GM21526 (cell line): ENCODE data around the gene ALX1.

Experiments used
- ATAC-seq: cut with Tn5 transposase; IDR thresholded peaks from one replicate; pipeline ENCODE4 v1.9.1; 2021; ENCODE audit warnings: moderate library complexity; ENCODE audit not compliant: unreplicated experiment, low FRiP score

Gene ALX1

DNA sequence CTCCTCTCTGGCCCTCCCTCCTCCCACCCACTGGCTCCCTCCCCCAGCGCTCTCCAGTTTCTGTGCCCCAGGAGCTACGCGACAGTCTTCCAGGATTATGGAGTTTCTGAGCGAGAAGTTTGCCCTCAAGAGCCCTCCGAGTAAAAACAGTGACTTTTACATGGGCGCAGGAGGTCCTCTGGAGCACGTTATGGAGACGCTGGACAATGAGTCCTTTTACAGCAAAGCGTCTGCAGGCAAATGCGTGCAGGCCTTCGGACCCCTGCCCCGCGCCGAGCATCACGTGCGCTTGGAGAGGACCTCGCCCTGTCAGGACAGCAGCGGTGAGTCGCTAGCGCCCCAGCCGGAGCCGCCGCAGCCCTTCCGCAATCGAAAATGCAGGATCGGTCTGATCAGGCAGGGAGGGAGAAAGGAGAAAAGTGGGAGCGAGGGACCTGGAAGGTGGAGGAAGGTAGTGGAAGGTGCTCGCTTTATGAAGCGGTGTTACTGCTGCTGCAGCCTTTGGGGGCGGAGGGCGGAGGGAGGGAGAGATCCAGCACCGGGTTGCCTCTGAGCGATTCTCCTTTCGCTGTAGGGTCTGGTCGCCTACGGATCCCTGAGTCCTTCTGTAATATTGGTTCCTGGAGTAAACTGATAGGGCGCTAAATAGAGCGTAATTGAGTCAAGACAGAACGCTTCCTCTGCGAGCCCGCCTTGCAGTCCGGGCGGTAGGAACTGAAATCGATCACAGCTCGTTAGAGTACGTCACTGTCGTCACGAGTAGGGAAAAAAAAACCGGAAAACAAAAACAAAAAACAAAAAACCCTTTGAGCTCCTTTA lies at the start of gene ALX1:
Gene ALX1 (plus strand): TSS at position 56 of the 819 bp plus-strand sequence. CDS start 42 bp downstream, at position 98.
- no peak for ATAC-seq

DNA sequence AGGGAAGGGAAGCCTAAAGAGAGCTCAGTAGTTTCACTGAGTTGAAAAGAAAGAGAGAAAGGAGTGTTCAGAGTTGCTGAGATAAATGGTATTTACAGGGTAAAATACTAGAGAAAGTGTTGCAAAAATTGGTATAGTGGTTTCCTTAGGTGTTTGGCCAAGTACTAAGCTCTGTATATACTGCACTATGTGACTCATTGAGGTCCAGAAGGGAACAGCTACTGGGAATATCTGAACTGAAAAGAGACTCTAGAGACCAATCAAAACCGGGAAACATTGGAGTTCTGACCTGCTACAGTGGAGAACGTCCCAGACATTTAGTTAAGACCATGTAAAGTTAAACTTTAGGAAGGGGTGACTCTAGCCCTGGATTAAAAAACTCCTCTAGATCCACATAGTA lies 42.7 kb upstream of the ALX1 start:
- no peak for ATAC-seq

- no peak for ATAC-seq
These were observed 35.5 kb upstream of the ALX1 start for GRCh38 chr12:85244561-85244960.

- ATAC-seq, result no peak
These were observed 26.2 kb upstream of the ALX1 start for GRCh38 chr12:85253853-85254252.

DNA sequence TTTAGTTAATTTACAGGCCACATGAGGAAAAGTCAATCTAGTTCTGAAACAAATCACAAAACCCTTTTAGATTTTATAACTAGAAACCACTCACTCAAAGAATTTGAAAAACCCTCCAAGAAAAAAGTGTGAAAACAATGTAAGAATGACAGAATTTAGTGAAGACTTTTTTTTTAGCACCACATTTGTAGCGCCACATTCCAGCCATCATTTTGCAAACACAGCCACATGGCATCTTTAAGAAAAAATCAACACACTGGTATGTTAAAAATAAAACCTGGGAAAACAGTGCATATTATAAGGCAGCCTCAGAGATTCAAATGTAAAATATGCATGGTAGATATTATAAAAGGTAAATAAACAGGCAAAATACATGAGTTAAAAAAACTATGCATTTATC lies 22.3 kb upstream of the ALX1 start:
- no peak for ATAC-seq

GRCh38 chr12:85260447-85260846 lies 19.6 kb upstream of the ALX1 start:
- no peak for ATAC-seq

- ATAC-seq, result no peak
These were observed 19.1 kb upstream of the ALX1 start for GRCh38 chr12:85260896-85261295.

DNA sequence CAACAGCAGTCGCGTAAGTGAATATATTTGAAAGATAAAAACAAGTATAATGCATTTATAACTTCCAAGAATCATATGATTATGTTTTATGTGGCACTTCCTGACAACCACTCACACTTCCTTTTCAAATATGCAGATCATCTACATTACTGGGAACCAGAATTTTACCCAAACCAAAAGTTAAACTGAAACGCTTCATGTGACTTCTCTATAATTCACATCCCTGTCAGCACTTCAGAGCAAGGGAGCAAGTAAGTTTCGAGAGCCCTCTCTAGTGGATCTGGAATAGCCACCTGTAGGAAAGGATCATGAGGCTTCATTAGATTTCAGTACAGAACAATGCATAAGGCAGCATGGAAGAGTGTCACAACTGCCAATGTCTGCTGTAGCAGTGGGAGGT lies 13.7 kb upstream of the ALX1 start:
- no peak for ATAC-seq

DNA sequence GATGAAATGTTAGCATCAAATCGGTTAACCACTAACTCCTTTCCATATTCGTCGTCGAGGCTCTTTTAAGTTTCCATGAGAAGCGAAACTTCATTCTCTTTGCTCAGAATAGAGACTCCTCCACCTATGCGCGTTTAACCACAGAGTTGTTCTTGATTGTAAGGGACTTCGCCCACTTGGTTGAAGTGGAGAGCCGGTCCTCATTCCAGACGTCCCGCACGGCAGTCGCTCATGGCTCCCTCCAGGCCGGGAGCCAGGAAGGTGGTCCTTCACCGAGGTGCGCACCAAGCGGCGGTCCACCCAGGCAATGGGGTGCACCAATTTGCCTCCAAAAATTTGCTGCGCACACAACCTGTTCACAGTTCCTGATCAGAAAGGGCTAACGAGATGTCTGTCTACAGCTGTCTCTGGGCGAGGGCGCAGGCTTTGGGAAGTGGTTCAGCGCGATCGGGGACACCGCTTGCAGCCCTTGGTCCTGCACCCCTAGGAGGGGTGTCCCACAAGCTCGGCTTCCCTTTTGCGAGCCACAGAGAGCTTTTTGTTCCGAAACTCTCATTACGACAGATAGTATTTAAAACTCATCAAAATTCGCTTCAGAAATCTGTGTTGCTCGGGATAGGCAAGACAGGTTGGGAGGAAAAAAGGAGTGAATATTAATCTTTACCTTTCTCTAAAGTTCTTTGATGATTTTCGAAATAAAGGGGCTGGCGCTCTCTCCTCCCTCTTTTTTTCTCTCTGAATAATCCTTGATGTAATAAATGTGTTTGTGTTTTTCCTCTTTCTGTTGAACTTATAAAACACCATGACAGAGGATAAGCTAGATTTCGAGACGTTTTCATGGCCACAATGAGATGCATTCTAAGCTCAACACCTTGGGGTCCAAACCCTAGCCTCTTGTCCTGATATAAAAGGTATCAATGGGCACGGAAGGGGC lies 6.4 kb upstream of the ALX1 start:
- no peak for ATAC-seq

DNA sequence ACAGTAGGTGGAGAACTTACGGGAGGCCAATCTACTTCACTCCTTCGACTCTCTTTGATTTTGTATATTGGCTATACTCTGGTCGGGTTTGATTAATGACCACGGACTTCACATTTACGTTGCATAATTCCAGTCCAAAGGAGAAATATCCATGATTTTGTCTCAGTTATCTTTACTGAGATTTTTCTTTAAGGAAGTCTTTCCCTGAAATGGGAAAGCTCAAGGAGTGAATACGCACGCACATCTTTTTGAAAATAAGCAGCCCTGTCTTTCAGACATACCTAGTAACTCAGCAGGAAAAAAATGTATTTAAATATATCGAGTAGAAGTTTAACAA lies 5.7 kb upstream of the ALX1 start:
- ATAC-seq, result no peak

GRCh38 chr12:85275374-85275773 lies 4.6 kb upstream of the ALX1 start:
- no peak for ATAC-seq

DNA sequence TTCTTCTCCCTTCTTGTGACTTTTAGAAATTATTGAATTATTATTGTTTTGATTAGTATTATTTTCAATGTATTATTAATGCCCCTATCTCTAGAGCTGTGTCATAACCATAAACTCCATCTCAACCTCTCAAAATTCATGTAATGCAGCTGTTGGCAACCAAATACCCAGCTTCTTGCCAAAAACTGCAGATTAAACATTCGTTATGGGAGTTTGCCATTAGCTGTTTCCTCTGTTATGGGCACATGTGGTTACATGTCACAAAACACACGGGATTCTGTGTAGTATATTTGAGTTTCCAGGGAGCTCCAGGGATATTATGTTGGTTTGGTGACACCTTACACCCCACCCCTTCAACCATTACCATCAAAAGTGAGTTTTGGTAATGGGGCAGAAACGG lies 2.8 kb upstream of the ALX1 start:
- ATAC-seq, result no peak

GRCh38 chr12:85277900-85278597 lies 2.0 kb upstream of the ALX1 start:
- no peak for ATAC-seq

GRCh38 chr12:85278598-85279448 lies 1.2 kb upstream of the ALX1 start:
- ATAC-seq, result no peak

DNA sequence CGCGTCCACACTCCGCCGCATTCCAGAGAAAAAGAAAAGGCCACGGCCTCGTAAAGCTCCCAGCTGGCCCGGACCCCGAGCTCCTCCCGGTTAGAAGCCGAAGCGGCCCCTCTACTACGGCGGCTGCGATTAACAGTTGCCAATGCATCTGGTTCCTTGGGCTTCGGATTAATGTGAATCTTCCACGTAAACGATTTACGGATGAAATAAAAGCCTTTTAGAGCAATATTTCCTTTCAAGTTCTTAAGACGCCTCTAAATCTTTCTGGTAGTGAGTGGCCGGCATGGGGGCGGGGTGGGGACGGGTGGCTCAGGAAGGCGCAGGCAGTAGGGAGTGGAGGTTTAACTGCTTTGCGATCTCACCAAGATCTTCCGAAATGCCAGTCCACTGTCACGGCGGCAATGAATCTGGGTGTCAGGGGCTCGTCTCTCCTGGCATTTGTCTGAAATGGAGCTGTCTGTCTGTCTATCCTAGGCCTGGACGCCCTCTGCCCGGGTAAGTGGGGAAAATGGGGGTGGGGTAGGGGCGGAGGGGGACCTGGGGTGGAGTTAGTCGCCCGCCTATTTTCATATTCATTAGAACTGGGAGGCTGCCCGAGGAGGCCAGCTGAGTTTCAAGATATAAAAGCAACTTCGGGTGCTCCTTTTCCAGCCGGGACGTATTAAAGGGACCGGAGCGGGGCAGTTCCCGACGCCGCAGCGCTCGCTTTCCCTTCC lies 413 bp upstream of the ALX1 start:
- no peak for ATAC-seq

DNA sequence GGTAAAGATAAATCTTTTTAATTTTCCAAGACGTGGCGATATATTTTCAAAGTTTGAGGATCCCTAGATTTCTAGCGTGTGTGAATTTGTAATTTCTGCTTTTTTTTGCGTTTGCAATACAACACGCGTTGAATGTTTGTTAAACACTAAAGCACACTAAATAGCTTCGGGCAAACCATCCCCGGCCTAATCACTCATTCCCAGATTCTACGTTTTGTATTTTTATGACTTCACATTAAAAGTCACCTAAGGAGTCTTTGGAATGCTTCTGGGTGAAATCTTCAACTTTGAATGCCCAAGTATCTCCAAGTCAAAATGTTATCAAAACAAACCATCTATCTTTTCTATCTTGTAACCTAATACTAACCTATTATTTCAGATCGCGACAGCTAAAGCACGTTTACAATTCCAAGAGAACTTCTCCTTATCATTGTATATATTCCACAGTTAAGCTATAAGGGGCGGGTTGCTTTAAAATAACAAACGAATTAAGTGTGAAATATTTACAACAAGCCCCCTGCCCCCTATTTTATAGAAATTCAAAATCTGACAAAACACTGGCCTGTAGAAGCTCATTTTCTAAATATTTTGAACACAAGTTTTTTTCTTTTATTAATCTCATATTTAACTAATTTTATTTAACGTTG lies 1.1 kb downstream of the ALX1 start:
- no peak for ATAC-seq

DNA sequence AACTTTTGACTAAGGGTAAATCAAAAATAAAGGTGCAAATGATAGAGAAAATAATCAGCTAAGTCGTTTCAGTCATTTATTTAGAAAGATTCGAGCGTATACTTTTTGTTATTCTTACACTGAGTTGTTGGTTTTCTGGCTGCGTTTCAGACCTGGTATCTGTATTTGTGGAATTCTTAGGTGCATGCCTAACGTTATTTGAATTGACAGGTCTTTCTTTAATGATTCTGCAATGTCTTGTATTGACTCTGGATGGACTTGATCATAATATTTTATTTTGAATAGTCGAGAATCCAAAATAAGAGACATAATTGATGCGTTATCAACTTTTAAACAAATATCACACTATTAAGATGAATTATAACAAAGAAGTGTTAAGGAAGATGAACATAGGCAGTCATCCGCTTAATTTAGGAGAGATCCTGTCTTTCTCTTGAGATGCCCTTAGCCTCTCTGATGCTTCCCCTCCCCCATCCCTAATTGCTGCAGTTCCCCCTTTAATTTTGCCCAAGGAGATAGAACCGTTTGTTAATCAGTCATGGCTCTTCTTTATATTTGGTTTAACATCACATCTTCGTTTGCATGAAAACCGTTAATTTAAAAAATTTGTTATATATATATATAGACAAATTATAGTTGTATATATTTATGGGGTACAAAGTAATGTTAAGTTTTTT lies 1.8 kb downstream of the ALX1 start:
- ATAC-seq, result no peak

- no peak for ATAC-seq
These were observed 3.5 kb downstream of the ALX1 start for GRCh38 chr12:85283560-85283959.

DNA sequence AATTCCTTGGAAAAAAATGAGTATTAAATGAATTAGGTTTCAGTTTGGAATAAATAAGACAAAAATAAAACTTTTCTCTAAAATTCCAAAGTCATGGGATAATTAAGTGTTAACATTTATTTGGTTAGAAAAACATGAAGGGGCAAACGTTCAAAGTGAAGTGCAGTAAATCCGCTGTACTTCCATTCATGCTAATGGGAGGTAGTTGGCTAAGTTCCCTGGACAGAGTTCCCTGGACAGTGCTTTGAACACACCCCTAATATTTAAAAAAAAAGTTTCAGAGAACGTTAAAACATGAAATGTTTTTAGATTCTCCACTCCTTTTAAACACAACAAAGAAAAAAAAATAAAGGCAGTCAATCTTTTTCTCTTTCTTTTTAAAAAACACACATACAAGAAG lies 16.3 kb downstream of the ALX1 start:
- ATAC-seq, result no peak
